H1 (cell line): ENCODE results near the gene FMN2. TPM values are rescaled to one million over a fixed set of nuclear protein-coding genes. Genes with fewer than 3 reads are reported as not detected.

Experiments
- CTCF ChIA-PET: fragments of 300-600 bp; sonication (Branson Sonifier 250); formaldehyde crosslinking; loops from one replicate; lab custom pipeline; 2021; ENCODE audit not compliant: partially characterized antibody; lab: Charles Lee
- POLR2A ChIA-PET: fragments of 300-600 bp; sonication (Branson Sonifier 250); formaldehyde crosslinking; loops from one replicate; lab custom pipeline; 2021; ENCODE audit warnings: inconsistent platforms; ENCODE audit not compliant: partially characterized antibody; lab: Charles Lee
- DNase-seq, 2 experiments: peaks; one replicate each; pipeline versions ENCODE4 v3.0.0 to v3.0.0-alpha.2; 2010 to 2022; ENCODE audit warnings: low spot score in 2 of 2, low read depth in 1 of 2, mixed read lengths in 1 of 2
- FAIRE-seq: peaks from 2 replicates; lab custom pipeline; 2011; peaks lifted over from hg19 to GRCh38; lab: Jason Lieb, UNC
- H2AFZ ChIP-seq: 2 replicates; pipeline ENCODE4 v1.8.1; 2012; ENCODE audit warnings: low read length, inconsistent platforms
- H2AK5ac ChIP-seq: 2 replicates; pipeline ENCODE4 v1.6.1; 2013; ENCODE audit warnings: low read depth, low read length
- H2BK120ac ChIP-seq: replicated peaks from 2 replicates; pipeline ENCODE3; 2013; ENCODE audit warnings: low read depth, low read length, inconsistent platforms
- H2BK12ac ChIP-seq: 2 replicates; pipeline ENCODE4 v1.6.1; 2013; ENCODE audit warnings: low read depth, low read length
- H2BK15ac ChIP-seq: 2 replicates; pipeline ENCODE4 v1.6.1; 2013; ENCODE audit warnings: low read length
- H2BK20ac ChIP-seq: 2 replicates; pipeline ENCODE4 v1.6.1; 2013; ENCODE audit warnings: low read length
- H2BK5ac ChIP-seq: 2 replicates; pipeline ENCODE4 v1.6.1; 2013; ENCODE audit warnings: low read depth, low read length
- H3K14ac ChIP-seq: 2 replicates; pipeline ENCODE4 v1.6.1; 2013; ENCODE audit warnings: inconsistent platforms; ENCODE audit not compliant: insufficient read length
- H3K18ac ChIP-seq: 2 replicates; pipeline ENCODE4 v1.6.1; 2013; ENCODE audit warnings: low read length; ENCODE audit errors: extremely low read depth
- H3K23ac ChIP-seq: 2 replicates; pipeline ENCODE4 v1.6.1; 2013; ENCODE audit warnings: inconsistent platforms; ENCODE audit not compliant: insufficient read length
- H3K23me2 ChIP-seq: 2 replicates; pipeline ENCODE4 v1.6.1; 2013; ENCODE audit warnings: low read depth, low read length
- H3K27ac ChIP-seq: 2 replicates; pipeline ENCODE4 v1.6.1; 2011; ENCODE audit warnings: low read depth, low read length, inconsistent platforms
- H3K27me3 ChIP-seq, 4 experiments: replicated peaks in 1 of 4; 1 replicate in 1 of 4; 2 replicates in 3 of 4; pipeline versions ENCODE4 v1.6.1 to v1.8.1; 2011 to 2013; ENCODE audit warnings: low read length in 3 of 4, mild to moderate bottlenecking in 3 of 4, inconsistent platforms in 2 of 4, mixed read lengths in 2 of 4, moderate library complexity in 1 of 4; ENCODE audit not compliant: control insufficient read depth in 3 of 4, insufficient read depth in 3 of 4; ENCODE audit errors: extremely low read depth in 1 of 4
- H3K36me3 ChIP-seq, 4 experiments: 2 replicates each; pipeline versions ENCODE4 v1.6.1 to v1.8.1; 2011 to 2013; ENCODE audit warnings: mild to moderate bottlenecking in 4 of 4, low read length in 3 of 4, moderate library complexity in 2 of 4, control low read depth in 1 of 4, inconsistent platforms in 1 of 4; ENCODE audit not compliant: insufficient read depth in 4 of 4, control insufficient read depth in 2 of 4
- H3K4ac ChIP-seq: replicated peaks from 2 replicates; pipeline ENCODE3; 2013; ENCODE audit warnings: low read length, low read depth, mixed read lengths, inconsistent platforms; ENCODE audit not compliant: insufficient read length
- H3K4me1 ChIP-seq, 4 experiments: replicated peaks in 1 of 4; 1 replicate in 1 of 4; 2 replicates in 3 of 4; pipeline versions ENCODE4 v1.6.1 to v1.8.1; 2011 to 2013; ENCODE audit warnings: low read length in 3 of 4, inconsistent platforms in 2 of 4, mixed read lengths in 1 of 4; ENCODE audit not compliant: insufficient read depth in 4 of 4, control insufficient read depth in 3 of 4
- H3K4me2 ChIP-seq, 2 experiments: 2 replicates each; pipeline versions ENCODE4 v1.6.1 to v1.8.1; 2011 to 2013; ENCODE audit warnings: low read depth in 2 of 2, low read length in 2 of 2, control low read depth in 1 of 2, inconsistent platforms in 1 of 2, mild to moderate bottlenecking in 1 of 2; ENCODE audit not compliant: insufficient read depth in 1 of 2
- H3K4me3 ChIP-seq, 4 experiments: fragments of 200-600, 300-600 bp in 1 of 4; sonication (generic), shearing (Covaris generic), sonication (Bioruptor Twin) in 1 of 4; 2 replicates each; pipeline versions ENCODE4 v1.5.1 to v1.8.1; 2011 to 2016; ENCODE audit warnings: low read length in 4 of 4, low read depth in 3 of 4, control low read depth in 2 of 4, inconsistent platforms in 2 of 4, mild to moderate bottlenecking in 2 of 4, mixed read lengths in 1 of 4, moderate library complexity in 1 of 4; ENCODE audit not compliant: insufficient read depth in 2 of 4; ENCODE audit errors: extremely low read depth in 1 of 4
- H3K56ac ChIP-seq: replicated peaks from 2 replicates; pipeline ENCODE3; 2013; ENCODE audit warnings: low read depth, mild to moderate bottlenecking, mixed read lengths, low read length, inconsistent platforms; ENCODE audit not compliant: insufficient read length
- H3K79me1 ChIP-seq: 2 replicates; pipeline ENCODE4 v1.6.1; 2013; ENCODE audit warnings: low read depth, low read length, control low read depth
- H3K79me2 ChIP-seq, 2 experiments: 2 replicates each; pipeline versions ENCODE4 v1.6.1 to v1.8.1; 2012 to 2013; ENCODE audit warnings: low read length in 2 of 2, mild to moderate bottlenecking in 2 of 2, inconsistent platforms in 1 of 2; ENCODE audit not compliant: insufficient read depth in 2 of 2, control insufficient read depth in 1 of 2
- H3K9ac ChIP-seq, 4 experiments: replicated peaks in 1 of 4; 1 replicate in 1 of 4; 2 replicates in 3 of 4; pipeline versions ENCODE4 v1.6.1 to v1.8.1; 2011 to 2013; ENCODE audit warnings: low read depth in 3 of 4, low read length in 3 of 4, control low read depth in 2 of 4, mild to moderate bottlenecking in 2 of 4, moderate library complexity in 2 of 4, inconsistent platforms in 1 of 4; ENCODE audit errors: extremely low read depth in 1 of 4
- H3K9me3 ChIP-seq, 2 experiments: 2 replicates each; pipeline versions ENCODE4 v1.6.1 to v1.8.1; 2012 to 2013; ENCODE audit warnings: mild to moderate bottlenecking in 2 of 2, moderate library complexity in 2 of 2, control low read depth in 1 of 2, inconsistent platforms in 1 of 2, low read depth in 1 of 2, low read length in 1 of 2, mixed read lengths in 1 of 2; ENCODE audit not compliant: insufficient read depth in 2 of 2
- H4K20me1 ChIP-seq, 2 experiments: replicated peaks in 1 of 2; 2 replicates each; pipeline versions ENCODE3 to v1.8.1; 2011 to 2013; ENCODE audit warnings: inconsistent platforms in 2 of 2, low read length in 2 of 2, mild to moderate bottlenecking in 1 of 2; ENCODE audit not compliant: insufficient read depth in 2 of 2, control insufficient read depth in 1 of 2
- H4K5ac ChIP-seq: 2 replicates; pipeline ENCODE4 v1.6.1; 2013; ENCODE audit warnings: low read length, low read depth, mixed read lengths, inconsistent platforms; ENCODE audit not compliant: insufficient read length
- H4K8ac ChIP-seq: 2 replicates; pipeline ENCODE4 v1.8.0; 2013; ENCODE audit warnings: mild to moderate bottlenecking, moderate library complexity, low read length, inconsistent platforms; ENCODE audit not compliant: insufficient read depth; ENCODE audit errors: extremely low read depth
- H4K91ac ChIP-seq: replicated peaks from 2 replicates; pipeline ENCODE3; 2013; ENCODE audit warnings: low read length, mixed read lengths, inconsistent platforms; ENCODE audit not compliant: insufficient read length
- BCL11A ChIP-seq, 2 experiments: IDR thresholded peaks; one replicate each; pipeline ENCODE4 v1.6.1; 2011; ENCODE audit warnings: low read depth in 2 of 2, low read length in 2 of 2, mild to moderate bottlenecking in 2 of 2
- BRCA1 ChIP-seq: IDR thresholded peaks from 2 replicates; pipeline ENCODE4 v1.6.1; 2012; ENCODE audit warnings: low read depth, low read length, improper control_type of control experiment
- CBX5 ChIP-seq: fragments of 300-800, 300-1000 bp; sonication (generic); IDR thresholded peaks from 2 replicates; pipeline ENCODE4 v1.7.1; 2016; ENCODE audit warnings: antibody characterized with exemption, low read length, low read depth
- CREB1 ChIP-seq: IDR thresholded peaks from 2 replicates; pipeline ENCODE4 v1.6.1; 2012; ENCODE audit warnings: inconsistent platforms
- FOSL1 ChIP-seq: IDR thresholded peaks from 2 replicates; pipeline ENCODE4 v1.6.1; 2011; ENCODE audit warnings: mild to moderate bottlenecking, low read depth, low read length, moderate library complexity; ENCODE audit not compliant: insufficient read depth
- GTF2F1 ChIP-seq: IDR thresholded peaks from 2 replicates; pipeline ENCODE4 v1.6.1; 2012; ENCODE audit warnings: low read depth, low read length, improper control_type of control experiment, borderline replicate concordance
- HDAC2 ChIP-seq, 2 experiments: fragments of 300-600 bp in 1 of 2; sonication (generic) in 1 of 2; IDR thresholded peaks; 2 replicates each; pipeline ENCODE4 v1.6.1; 2011 to 2012; ENCODE audit warnings: low read depth in 2 of 2, low read length in 2 of 2, mild to moderate bottlenecking in 2 of 2, moderate library complexity in 2 of 2, borderline replicate concordance in 1 of 2, inconsistent platforms in 1 of 2
- KDM5A ChIP-seq: fragments of 200-600 bp; IDR thresholded peaks from 2 replicates; pipeline ENCODE4 v1.7.1; 2012; ENCODE audit warnings: mild to moderate bottlenecking, low read length, inconsistent platforms, mixed read lengths
- RBBP5 ChIP-seq: IDR thresholded peaks from 2 replicates; pipeline ENCODE4 v1.7.1; 2012; ENCODE audit warnings: low read depth, mild to moderate bottlenecking, inconsistent platforms, low read length, moderate library complexity, borderline replicate concordance
- RNF2 ChIP-seq: fragments of 200-900, 300-1000 bp; sonication (generic); IDR thresholded peaks from 2 replicates; pipeline ENCODE4 v1.7.1; 2016; ENCODE audit warnings: borderline replicate concordance, low read depth, mild to moderate bottlenecking, antibody characterized with exemption, low read length; ENCODE audit not compliant: poor library complexity, severe bottlenecking; ENCODE audit errors: missing control alignments
- RXRA ChIP-seq: IDR thresholded peaks from 2 replicates; pipeline ENCODE4 v1.6.1; 2011; ENCODE audit warnings: low read depth, mild to moderate bottlenecking, low read length, moderate library complexity; ENCODE audit not compliant: insufficient read depth
- SP2 ChIP-seq: IDR thresholded peaks from 2 replicates; pipeline ENCODE4 v1.6.1; 2012; ENCODE audit warnings: mild to moderate bottlenecking, low read length, inconsistent platforms
- SRF ChIP-seq: IDR thresholded peaks from 2 replicates; pipeline ENCODE4 v1.6.1; 2011; ENCODE audit warnings: mild to moderate bottlenecking, low read depth, low read length, moderate library complexity
- TAF1 ChIP-seq: IDR thresholded peaks from 2 replicates; pipeline ENCODE4 v1.6.1; 2011; ENCODE audit warnings: mild to moderate bottlenecking, low read depth, low read length
- TCF12 ChIP-seq: IDR thresholded peaks from 2 replicates; pipeline ENCODE4 v1.6.1; 2011; ENCODE audit warnings: low read depth, mild to moderate bottlenecking, low read length
- WGBS, 2 experiments: shearing (Covaris generic) in 1 of 2; methylation state at CpG; one replicate each; pipeline versions ENCODE4 v1.1.6 to v1.1.7; 2013 to 2015; ENCODE audit warnings: low lambda C conversion rate in 2 of 2, mixed read lengths in 2 of 2, inconsistent platforms in 1 of 2, low coverage in 1 of 2, missing lambda C conversion rate in 1 of 2; ENCODE audit not compliant: insufficient replicate concordance in 2 of 2, insufficient coverage in 1 of 2, insufficient read length in 1 of 2; ENCODE audit errors: extremely low coverage in 1 of 2, missing lambda C conversion rate in 1 of 2; 5-methylcytosine and 5-hydroxymethylcytosine counted together
- polyA plus RNA-seq, 7 experiments: library from polyadenylated mRNA; depleted of rRNA in 3 of 7; stranded (reverse) in 5 of 7; unstranded in 2 of 7; fragments of >200 nt in 5 of 7; fragments of 200-250 nt in 2 of 7; gene quantifications; 1 replicate in 5 of 7; 2 replicates in 1 of 7; 4 replicates in 1 of 7; pipeline versions ENCODE4 v1.2.1 to v1.2.3, GENCODE V29; 2011 to 2013; ENCODE audit warnings: missing spikeins in 2 of 7, mixed read lengths in 2 of 7
- total RNA-seq: library from RNA; stranded (reverse); fragmentation: NEBNext Ultra II Directional; extraction: Animal tissue kit (Norgen Biotek cat#: 25700); gene quantifications from 2 replicates; pipeline ENCODE4 v1.2.1, GENCODE V29; 2021

FMN2 gene
- total and polyA plus RNA-seq, 2 of the 8 experiments (the other 6 are each of a cell fraction or from before 2014, with no cell fraction given), result 0.83 to 2.0 TPM

GRCh38 chr1:240402326-240402725 lies 310.6 kb downstream of the FMN2 start:
- H2AK5ac ChIP-seq, result no peak overlapping the region
- H4K8ac ChIP-seq, result no peak overlapping the region
- H2BK120ac ChIP-seq, result no peak overlapping the region
- H3K9me3 ChIP-seq, result no peaks in the 10 kb centered on the region
- H4K20me1 ChIP-seq, result no peaks in the 10 kb centered on the region
- DNase-seq (no peak), FAIRE-seq (no peak)
- no peak overlapping the region for H2BK12ac ChIP-seq
- TF ChIP-seq KDM5A (no peak), GTF2F1 (no peak), HDAC2 (IDR thresholded peaks at IDR 0.05; ENCODE audit: borderline replicate concordance in 1 of 2, low read depth in 2 of 2, low read length in 2 of 2) (no peak), SP2 (no peak), CBX5 (no peak), SRF (no peak), BCL11A (IDR thresholded peaks at IDR 0.05; ENCODE audit: low read depth in 2 of 2, low read length in 2 of 2) (no peak), CREB1 (no peak), BRCA1 (no peak), TCF12 (no peak), TAF1 (no peak), RNF2 (no peak), RBBP5 (no peak), FOSL1 (no peak), RXRA (no peak)
- H2AFZ ChIP-seq, result no peak overlapping the region
- no peak overlapping the region for H3K4ac ChIP-seq
- no peak overlapping the region for H4K5ac ChIP-seq
- no peak overlapping the region for H4K91ac ChIP-seq
- H3K27me3 ChIP-seq, result no peaks in the 10 kb centered on the region
- H3K79me1 ChIP-seq, result no peaks in the 10 kb centered on the region
- no peak overlapping the region for H2BK5ac ChIP-seq
- ChIA-PET POLR2A (no interaction called here), CTCF (interaction anchor here (0.8 to 1.1 kb wide), 2 partner anchors 13 to 1009 kb away, joined by 3 read pairs; no protein-coding TSS in a partner anchor)
- H3K18ac ChIP-seq, result no peak overlapping the region
- H3K14ac ChIP-seq, result no peak overlapping the region
- H2BK20ac ChIP-seq, result no peak overlapping the region
- 0 out of 7 replicates have a peak, but pooled peaks cover 0 to 2% (median 0%) of the 10 kb centered on the region in 4 experiments for H3K4me1 ChIP-seq
- H3K56ac ChIP-seq, result no peak overlapping the region
- H3K4me2 ChIP-seq, result no peak overlapping the region
- H3K27ac ChIP-seq, result no peak overlapping the region
- no peak overlapping the region for H3K4me3 ChIP-seq
- 98% methylated on average over 4 of the region's 4 CpGs; no CpG with 5 or more reads in 1 of the 2 experiments for WGBS, 2 experiments
- H3K36me3 ChIP-seq, result no peaks in the 10 kb centered on the region
- H2BK15ac ChIP-seq, result no peak overlapping the region
- no peak overlapping the region for H3K23ac ChIP-seq
- H3K79me2 ChIP-seq, result no peaks in the 10 kb centered on the region
- H3K9ac ChIP-seq, result no peak overlapping the region
- H3K23me2 ChIP-seq, result no peaks in the 10 kb centered on the region
